Keratinocyte (primary cell): Measurements from ENCODE around the gene CARD16. TPM values are rescaled to one million over a fixed set of nuclear protein-coding genes. Genes with fewer than 3 reads are reported as not detected.

Source experiments
- DNase-seq: peaks from one replicate; pipeline ENCODE4 v3.0.0-alpha.2; 2011; ENCODE audit warnings: low read depth, missing footprints, low spot score
- FAIRE-seq: peaks from 2 replicates; lab custom pipeline; 2011; peaks lifted over from hg19 to GRCh38; lab: Jason Lieb, UNC
- H2AFZ ChIP-seq: 2 replicates; pipeline ENCODE4 v1.6.0; 2012; ENCODE audit warnings: low read length, control low read depth, inconsistent platforms; ENCODE audit not compliant: control insufficient read depth
- H3K27ac ChIP-seq: 2 replicates; pipeline ENCODE4 v1.5.1; 2011; ENCODE audit warnings: low read length; ENCODE audit not compliant: control insufficient read depth, insufficient read depth
- H3K27me3 ChIP-seq: 3 replicates; pipeline ENCODE4 v1.6.0; 2011; ENCODE audit warnings: low read length; ENCODE audit not compliant: control insufficient read depth, insufficient read depth; ENCODE audit errors: extremely low read depth
- H3K36me3 ChIP-seq, 2 experiments: 2 replicates in 1 of 2; 3 replicates in 1 of 2; pipeline ENCODE4 v1.5.1; 2011; ENCODE audit warnings: low read length in 2 of 2, mild to moderate bottlenecking in 1 of 2; ENCODE audit not compliant: control insufficient read depth in 2 of 2, insufficient read depth in 2 of 2; ENCODE audit errors: extremely low read depth in 1 of 2
- H3K4me1 ChIP-seq: 3 replicates; pipeline ENCODE4 v1.5.1; 2011; ENCODE audit warnings: low read length; ENCODE audit not compliant: control insufficient read depth, insufficient read depth; ENCODE audit errors: extremely low read depth
- H3K4me2 ChIP-seq: 3 replicates; pipeline ENCODE4 v1.6.0; 2011; ENCODE audit warnings: low read depth, low read length; ENCODE audit not compliant: control insufficient read depth, insufficient read depth; ENCODE audit errors: extremely low read depth
- H3K4me3 ChIP-seq, 3 experiments: fragments of 200-600 bp in 1 of 3; sonication (generic) in 1 of 3; 2 replicates in 2 of 3; 3 replicates in 1 of 3; pipeline ENCODE4 v1.5.1; 2011 to 2016; ENCODE audit warnings: low read length in 3 of 3, mild to moderate bottlenecking in 3 of 3, control low read depth in 2 of 3, inconsistent platforms in 1 of 3, low read depth in 1 of 3, mixed read lengths in 1 of 3, mixed run types in 1 of 3, moderate library complexity in 1 of 3; ENCODE audit not compliant: control insufficient read depth in 2 of 3, insufficient read depth in 2 of 3; ENCODE audit errors: extremely low read depth in 1 of 3
- H3K79me2 ChIP-seq: 2 replicates; pipeline ENCODE4 v1.6.0; 2012; ENCODE audit warnings: low read length; ENCODE audit not compliant: control insufficient read depth, insufficient read depth
- H3K9ac ChIP-seq: 3 replicates; pipeline ENCODE4 v1.6.0; 2011; ENCODE audit warnings: low read length; ENCODE audit not compliant: control insufficient read depth, insufficient read depth; ENCODE audit errors: extremely low read depth
- H3K9me1 ChIP-seq: 3 replicates; pipeline ENCODE4 v1.6.0; 2011; ENCODE audit warnings: low read length; ENCODE audit not compliant: control insufficient read depth, insufficient read depth; ENCODE audit errors: extremely low read depth
- H3K9me3 ChIP-seq: 2 replicates; pipeline ENCODE4 v1.5.1; 2012; ENCODE audit warnings: low read depth, low read length; ENCODE audit not compliant: control insufficient read depth
- H4K20me1 ChIP-seq: 3 replicates; pipeline ENCODE4 v1.6.0; 2011; ENCODE audit warnings: low read length; ENCODE audit not compliant: control insufficient read depth, insufficient read depth; ENCODE audit errors: extremely low read depth
- EZH2 ChIP-seq: IDR thresholded peaks from one replicate; pipeline ENCODE4 v1.6.1; 2012; ENCODE audit warnings: inconsistent platforms, mild to moderate bottlenecking, low read length, moderate library complexity
- dilution Hi-C: fragments of 300-500 bp; cut with MboI; formaldehyde crosslinking; loops from one replicate; pipeline ENCODE4 v1.7.0; 2020; ENCODE audit warnings: low sequenced_read_pairs; ENCODE audit not compliant: extremely low pct_ligation_motif_present
- polyA plus RNA-seq, 5 experiments: library from polyadenylated mRNA; depleted of rRNA in 3 of 5; stranded (reverse) in 3 of 5; stranded (forward) in 1 of 5; unstranded in 1 of 5; fragments of >200 nt; gene quantifications; 1 replicate in 1 of 5; 2 replicates in 3 of 5; 3 replicates in 1 of 5; pipeline versions ENCODE4 v1.2.1 to v1.2.3, GENCODE V29; 2011 to 2012; ENCODE audit warnings: missing spikeins in 2 of 5, low read depth in 1 of 5, low replicate concordance in 1 of 5
- TF ChIP-seq, protein P1 (sequence below), 3 experiments: IDR thresholded peaks in 1 of 3; conservative IDR thresholded peaks in 1 of 3; optimal IDR thresholded peaks in 1 of 3; 2 replicates in 2 of 3; 3 replicates in 1 of 3; pipeline versions ENCODE3 to v1.5.1; 2011; ENCODE audit warnings: low read length in 3 of 3, mild to moderate bottlenecking in 3 of 3, moderate library complexity in 2 of 3, control low read depth in 1 of 3, inconsistent platforms in 1 of 3; ENCODE audit not compliant: insufficient read depth in 2 of 3; ENCODE audit errors: extremely low read depth in 1 of 3

Gene CARD16
- polyA plus RNA-seq, 1 donor (not counting 4 experiments of a cell fraction or from before 2014, with no cell fraction given): 16.6 TPM

DNA sequence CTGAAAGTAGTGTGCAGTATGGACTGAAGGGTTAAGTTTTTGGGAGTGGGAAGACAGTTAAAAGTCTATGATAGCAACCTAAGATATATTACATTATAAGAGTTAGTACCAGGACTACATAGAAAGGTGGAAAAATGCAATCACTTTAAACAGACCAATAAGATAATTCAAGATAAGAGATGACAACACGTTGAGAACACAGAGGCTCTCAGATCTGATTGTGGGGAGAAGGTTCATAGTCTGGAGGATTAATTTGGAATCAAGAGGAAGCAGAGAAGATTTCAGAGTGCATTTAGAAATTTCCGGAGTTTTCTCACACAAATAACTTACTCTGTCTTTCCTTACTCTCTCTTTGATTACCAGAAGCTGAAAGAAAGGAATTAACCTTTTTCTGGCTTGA is 22.6 kb downstream of the CARD16 start:
- Histone ChIP-seq H3K4me1 (no peaks in the 10 kb centered on the region), H3K4me2 (no peak overlapping the region), H3K4me3 (no peak overlapping the region), H3K79me2 (no peaks in the 10 kb centered on the region), H3K9me1 (no peaks in the 10 kb centered on the region), H3K9me3 (no peaks in the 10 kb centered on the region), H3K27me3 (no peaks in the 10 kb centered on the region), H3K27ac (no peak overlapping the region), H4K20me1 (no peaks in the 10 kb centered on the region), H3K9ac (no peak overlapping the region), H2AFZ (no peak overlapping the region), H3K36me3 (no peaks in the 10 kb centered on the region)
- no peak for TF ChIP-seq EZH2
- TF ChIP-seq, protein P1, sequence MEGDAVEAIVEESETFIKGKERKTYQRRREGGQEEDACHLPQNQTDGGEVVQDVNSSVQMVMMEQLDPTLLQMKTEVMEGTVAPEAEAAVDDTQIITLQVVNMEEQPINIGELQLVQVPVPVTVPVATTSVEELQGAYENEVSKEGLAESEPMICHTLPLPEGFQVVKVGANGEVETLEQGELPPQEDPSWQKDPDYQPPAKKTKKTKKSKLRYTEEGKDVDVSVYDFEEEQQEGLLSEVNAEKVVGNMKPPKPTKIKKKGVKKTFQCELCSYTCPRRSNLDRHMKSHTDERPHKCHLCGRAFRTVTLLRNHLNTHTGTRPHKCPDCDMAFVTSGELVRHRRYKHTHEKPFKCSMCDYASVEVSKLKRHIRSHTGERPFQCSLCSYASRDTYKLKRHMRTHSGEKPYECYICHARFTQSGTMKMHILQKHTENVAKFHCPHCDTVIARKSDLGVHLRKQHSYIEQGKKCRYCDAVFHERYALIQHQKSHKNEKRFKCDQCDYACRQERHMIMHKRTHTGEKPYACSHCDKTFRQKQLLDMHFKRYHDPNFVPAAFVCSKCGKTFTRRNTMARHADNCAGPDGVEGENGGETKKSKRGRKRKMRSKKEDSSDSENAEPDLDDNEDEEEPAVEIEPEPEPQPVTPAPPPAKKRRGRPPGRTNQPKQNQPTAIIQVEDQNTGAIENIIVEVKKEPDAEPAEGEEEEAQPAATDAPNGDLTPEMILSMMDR (optimal IDR thresholded peaks at IDR 0.05 in 1 of 3, IDR thresholded peaks at IDR 0.05 in 1 of 3, conservative IDR thresholded peaks at IDR 0.05 in 1 of 3; ENCODE audit: extremely low read depth in 1 of 3, insufficient read depth in 2 of 3, low read length in 3 of 3): no peak
- no peak for DNase-seq
- FAIRE-seq: no peak
- dilution Hi-C loops: no loop called here

DNA sequence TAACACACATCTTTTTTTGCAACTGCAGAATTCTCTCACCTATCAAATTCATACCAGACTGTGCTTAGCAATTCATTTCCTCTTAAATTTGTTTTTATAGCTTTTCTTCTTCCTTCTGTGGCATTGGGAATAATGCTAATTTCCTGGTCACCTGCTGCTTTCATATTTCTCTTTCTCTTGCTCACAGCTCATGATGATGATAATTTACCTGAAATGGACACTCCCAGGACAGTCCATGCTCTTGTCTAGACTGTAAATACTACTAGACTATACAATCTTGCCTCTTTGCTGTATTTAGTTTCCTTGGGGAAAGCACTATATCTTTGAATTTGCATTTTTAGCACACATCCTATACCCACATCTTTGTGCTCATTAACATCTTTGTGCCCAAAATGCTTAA is 37.7 kb downstream of the CARD16 start:
- Histone ChIP-seq H3K9me1 (no peaks in the 10 kb centered on the region), H3K79me2 (no peaks in the 10 kb centered on the region), H3K4me1 (no peaks in the 10 kb centered on the region), H3K4me2 (no peak overlapping the region), H3K27me3 (no peaks in the 10 kb centered on the region), H3K9ac (no peak overlapping the region), H3K36me3 (no peaks in the 10 kb centered on the region), H3K9me3 (no peaks in the 10 kb centered on the region), H2AFZ (no peak overlapping the region), H3K4me3 (no peak overlapping the region), H4K20me1 (no peaks in the 10 kb centered on the region), H3K27ac (no peak overlapping the region)
- no peak for FAIRE-seq
- DNase-seq: no peak
- dilution Hi-C loops: no loop called here
- TF ChIP-seq EZH2: no peak
- TF ChIP-seq, protein P1 (optimal IDR thresholded peaks at IDR 0.05 in 1 of 3, IDR thresholded peaks at IDR 0.05 in 1 of 3, conservative IDR thresholded peaks at IDR 0.05 in 1 of 3; ENCODE audit: extremely low read depth in 1 of 3, insufficient read depth in 2 of 3, low read length in 3 of 3): no peak
